ENCODE measurements around the gene METTL26.

DNA sequence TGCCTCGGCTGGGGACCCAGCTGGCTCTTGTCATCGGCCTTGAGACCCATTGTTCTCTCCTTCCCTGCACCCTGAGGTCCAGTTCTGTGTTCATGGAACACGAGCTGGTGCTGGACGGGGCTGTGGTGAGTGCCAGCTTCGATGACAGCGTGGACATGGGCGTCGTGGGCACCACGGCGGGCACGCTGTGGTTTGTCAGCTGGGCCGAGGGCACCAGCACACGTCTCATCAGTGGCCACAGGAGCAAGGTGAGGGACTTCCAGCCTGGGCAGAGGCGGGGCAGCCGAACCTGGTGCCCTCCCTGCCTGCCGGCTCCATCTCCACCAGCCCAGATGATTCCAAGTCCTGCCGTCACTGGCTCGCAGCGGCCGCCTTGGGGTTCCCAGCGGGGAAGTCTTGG lies 26.5 kb upstream of the METTL26 start:
- TF ChIP-seq, protein P1, sequence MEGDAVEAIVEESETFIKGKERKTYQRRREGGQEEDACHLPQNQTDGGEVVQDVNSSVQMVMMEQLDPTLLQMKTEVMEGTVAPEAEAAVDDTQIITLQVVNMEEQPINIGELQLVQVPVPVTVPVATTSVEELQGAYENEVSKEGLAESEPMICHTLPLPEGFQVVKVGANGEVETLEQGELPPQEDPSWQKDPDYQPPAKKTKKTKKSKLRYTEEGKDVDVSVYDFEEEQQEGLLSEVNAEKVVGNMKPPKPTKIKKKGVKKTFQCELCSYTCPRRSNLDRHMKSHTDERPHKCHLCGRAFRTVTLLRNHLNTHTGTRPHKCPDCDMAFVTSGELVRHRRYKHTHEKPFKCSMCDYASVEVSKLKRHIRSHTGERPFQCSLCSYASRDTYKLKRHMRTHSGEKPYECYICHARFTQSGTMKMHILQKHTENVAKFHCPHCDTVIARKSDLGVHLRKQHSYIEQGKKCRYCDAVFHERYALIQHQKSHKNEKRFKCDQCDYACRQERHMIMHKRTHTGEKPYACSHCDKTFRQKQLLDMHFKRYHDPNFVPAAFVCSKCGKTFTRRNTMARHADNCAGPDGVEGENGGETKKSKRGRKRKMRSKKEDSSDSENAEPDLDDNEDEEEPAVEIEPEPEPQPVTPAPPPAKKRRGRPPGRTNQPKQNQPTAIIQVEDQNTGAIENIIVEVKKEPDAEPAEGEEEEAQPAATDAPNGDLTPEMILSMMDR (IDR thresholded peaks at IDR 0.05), result no peak
- TF ChIP-seq POLR2A (IDR thresholded peaks at IDR 0.05) (no peak), POLR2AphosphoS5 (IDR thresholded peaks at IDR 0.05) (no peak)

All from transverse colon (tissue), 4 donors.